VCaP (cell line): ENCODE data around the gene TBC1D8B.
"Not testable (repeated sequence)": the region's sequence is repeated elsewhere in the genome, so short reads cannot be mapped to it uniquely, and the experiment has no call there.

ENCODE experiments used
- H3K27ac ChIP-seq: fragments of 450-650 bp; 2 replicates; pipeline ENCODE4 v1.5.1; 2017
- TF ChIP-seq, protein P1 (sequence below): fragments of 450-650 bp; conservative IDR thresholded peaks from 2 replicates; pipeline ENCODE4 v1.5.1; 2017; ENCODE audit warnings: mild to moderate bottlenecking, moderate library complexity

Gene TBC1D8B

DNA sequence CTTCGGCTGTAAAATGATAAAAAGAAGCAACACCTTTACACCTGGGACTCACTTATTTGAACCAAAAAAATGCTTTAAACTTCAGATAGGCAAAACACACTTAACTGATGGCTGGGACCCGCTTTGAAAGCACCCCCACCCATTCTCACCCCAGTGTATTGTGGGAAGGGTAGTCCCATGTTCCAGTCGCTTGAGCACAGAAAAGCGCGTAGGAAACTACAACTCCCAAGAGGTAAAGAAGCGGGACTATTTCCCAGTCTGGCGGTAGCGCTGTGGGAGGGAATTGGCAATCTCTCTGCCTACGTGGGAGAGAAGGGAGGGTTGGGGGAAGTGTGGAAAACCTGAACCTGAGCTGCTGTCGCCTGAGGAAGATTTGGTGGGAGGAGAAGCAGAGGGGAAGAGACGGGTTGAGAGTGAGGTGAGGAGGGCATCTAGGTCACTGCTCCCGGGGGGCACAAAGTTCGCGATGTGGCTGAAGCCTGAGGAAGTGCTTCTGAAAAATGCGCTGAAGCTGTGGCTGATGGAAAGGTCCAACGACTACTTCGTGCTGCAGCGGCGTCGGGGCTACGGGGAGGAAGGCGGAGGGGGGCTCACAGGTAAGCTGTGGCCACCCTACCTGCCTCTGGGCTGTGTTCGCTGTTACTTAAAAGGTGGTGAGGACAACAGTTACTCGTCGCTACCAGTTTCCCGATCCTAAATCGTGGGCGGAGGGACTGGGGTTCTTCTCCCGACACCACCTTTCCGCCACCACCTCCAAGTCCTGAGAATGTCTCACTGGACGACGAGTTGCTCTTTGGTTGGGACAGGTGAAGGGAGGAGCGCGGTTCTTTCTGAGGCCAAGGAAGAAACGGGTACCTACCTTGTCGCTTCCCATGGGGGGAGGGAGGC lies at the start of gene TBC1D8B:
Gene TBC1D8B (plus strand): TSS at position 286 of the 888 bp plus-strand sequence. CDS start 181 bp downstream, at position 467.
- TF ChIP-seq, protein P1, sequence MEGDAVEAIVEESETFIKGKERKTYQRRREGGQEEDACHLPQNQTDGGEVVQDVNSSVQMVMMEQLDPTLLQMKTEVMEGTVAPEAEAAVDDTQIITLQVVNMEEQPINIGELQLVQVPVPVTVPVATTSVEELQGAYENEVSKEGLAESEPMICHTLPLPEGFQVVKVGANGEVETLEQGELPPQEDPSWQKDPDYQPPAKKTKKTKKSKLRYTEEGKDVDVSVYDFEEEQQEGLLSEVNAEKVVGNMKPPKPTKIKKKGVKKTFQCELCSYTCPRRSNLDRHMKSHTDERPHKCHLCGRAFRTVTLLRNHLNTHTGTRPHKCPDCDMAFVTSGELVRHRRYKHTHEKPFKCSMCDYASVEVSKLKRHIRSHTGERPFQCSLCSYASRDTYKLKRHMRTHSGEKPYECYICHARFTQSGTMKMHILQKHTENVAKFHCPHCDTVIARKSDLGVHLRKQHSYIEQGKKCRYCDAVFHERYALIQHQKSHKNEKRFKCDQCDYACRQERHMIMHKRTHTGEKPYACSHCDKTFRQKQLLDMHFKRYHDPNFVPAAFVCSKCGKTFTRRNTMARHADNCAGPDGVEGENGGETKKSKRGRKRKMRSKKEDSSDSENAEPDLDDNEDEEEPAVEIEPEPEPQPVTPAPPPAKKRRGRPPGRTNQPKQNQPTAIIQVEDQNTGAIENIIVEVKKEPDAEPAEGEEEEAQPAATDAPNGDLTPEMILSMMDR, result no peak
- H3K27ac ChIP-seq, result no peak within 1 kb of the TSS

DNA sequence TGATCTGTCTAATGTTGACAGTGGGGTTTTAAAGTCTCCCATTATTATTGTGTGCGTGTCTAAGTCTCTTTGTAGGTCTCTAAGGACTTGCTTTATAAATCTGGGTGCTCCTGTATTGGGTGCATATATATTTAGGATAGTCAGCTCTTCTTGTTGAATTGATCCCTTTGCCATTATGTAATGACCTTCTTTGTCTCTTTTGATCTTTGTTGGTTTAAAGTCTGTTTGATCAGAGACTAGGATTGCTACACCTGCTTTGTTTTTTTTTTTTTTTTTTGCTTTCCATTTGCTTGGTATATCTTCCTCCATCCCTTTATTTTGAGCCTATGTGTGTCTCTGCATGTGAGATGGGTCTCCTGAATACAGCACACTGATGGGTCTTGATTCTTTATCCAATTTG lies 33.2 kb upstream of the TBC1D8B start:
- H3K27ac ChIP-seq, result not testable (repeated sequence)

- H3K27ac ChIP-seq, result no peak overlapping the region
Measured at GRCh38 chrX:106774981-106775380, 27.5 kb upstream of the TBC1D8B start.

GRCh38 chrX:106780264-106780663 lies 22.2 kb upstream of the TBC1D8B start:
- TF ChIP-seq, protein P1, result no peak
- no peak overlapping the region for H3K27ac ChIP-seq

More at GRCh38 chrX:106774981-106775380, 27.5 kb upstream of the TBC1D8B start:
- TF ChIP-seq, protein P1, result no peak

DNA sequence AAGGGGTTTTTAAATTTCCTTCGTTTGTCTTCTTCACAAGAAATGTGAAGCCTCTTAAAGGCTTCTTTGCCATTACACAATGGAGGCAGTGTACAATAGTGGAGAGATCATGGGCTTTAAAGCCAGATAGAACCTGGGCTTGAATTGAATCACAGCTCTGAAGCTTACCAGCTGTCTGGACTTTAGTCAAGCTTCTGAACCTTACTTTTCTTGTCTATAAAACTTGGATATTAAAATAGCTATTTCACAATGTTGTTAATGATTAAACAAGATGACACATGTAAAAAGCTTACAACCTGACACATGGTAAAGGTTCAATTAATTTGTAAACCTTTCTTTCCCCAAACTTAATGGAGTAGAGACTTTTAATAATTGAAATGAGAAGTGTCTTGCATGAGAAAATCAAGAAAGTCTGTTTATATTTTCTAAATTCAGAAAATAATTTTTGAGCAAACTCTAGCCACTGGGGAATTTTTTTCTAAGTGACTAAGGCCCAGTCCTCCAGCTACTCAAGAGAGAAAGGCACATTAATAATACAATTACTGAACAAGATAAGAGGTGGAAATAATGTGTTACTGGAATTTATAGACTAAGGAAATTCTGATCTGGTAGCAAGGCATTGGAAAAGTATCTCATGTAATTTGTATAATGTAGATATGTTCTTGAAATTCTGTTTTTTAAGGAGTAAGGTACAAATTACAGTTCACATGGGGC lies 21.7 kb upstream of the TBC1D8B start:
- no peak overlapping the region for H3K27ac ChIP-seq
- TF ChIP-seq, protein P1, result no peak

DNA sequence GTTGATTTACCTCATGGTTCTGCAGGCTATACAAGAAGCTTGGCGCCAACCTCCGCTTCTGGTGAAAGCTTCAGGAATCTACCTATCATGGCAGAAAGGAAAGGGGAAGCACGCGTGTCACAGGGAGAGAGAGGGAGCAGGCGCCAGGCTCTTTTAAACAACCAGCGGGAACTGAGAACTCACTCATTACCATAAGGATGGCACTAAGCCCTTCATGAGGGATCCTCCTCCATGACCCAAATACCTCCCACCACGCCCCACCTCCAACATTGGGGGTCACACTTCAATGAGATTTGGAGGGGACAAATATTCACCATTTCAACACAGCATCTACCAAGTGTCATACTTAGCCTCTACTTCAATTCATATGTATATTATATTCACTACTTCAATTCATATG lies 18.8 kb upstream of the TBC1D8B start:
- TF ChIP-seq, protein P1, result no peak

DNA sequence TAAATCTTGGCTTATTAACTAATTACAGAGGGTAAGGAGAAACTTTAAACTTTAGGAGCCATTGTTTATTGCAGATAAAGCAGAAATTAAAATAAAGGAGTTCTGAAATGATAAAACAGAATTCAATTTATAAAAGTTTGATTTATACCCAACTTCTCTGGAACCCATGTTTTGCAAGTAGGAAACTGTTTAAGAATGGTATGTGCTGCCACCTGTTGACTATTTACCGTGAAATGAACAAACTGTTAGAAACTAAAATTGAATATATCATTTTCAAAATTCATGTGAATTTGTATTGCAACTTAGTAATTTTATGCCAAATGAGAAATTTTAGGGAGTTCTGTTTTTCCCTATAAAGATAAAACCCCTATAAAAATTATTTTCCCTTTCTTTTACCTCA lies 11.0 kb upstream of the TBC1D8B start:
- TF ChIP-seq, protein P1, result peak; percentile 36; the same call in 1 of the 2 replicates
- no peak overlapping the region for H3K27ac ChIP-seq

More for the DNA sequence above, 18.8 kb upstream of the TBC1D8B start:
- H3K27ac ChIP-seq, result no peak overlapping the region
